Measurements from ENCODE around the gene MAP10.

The MAP10 gene

DNA sequence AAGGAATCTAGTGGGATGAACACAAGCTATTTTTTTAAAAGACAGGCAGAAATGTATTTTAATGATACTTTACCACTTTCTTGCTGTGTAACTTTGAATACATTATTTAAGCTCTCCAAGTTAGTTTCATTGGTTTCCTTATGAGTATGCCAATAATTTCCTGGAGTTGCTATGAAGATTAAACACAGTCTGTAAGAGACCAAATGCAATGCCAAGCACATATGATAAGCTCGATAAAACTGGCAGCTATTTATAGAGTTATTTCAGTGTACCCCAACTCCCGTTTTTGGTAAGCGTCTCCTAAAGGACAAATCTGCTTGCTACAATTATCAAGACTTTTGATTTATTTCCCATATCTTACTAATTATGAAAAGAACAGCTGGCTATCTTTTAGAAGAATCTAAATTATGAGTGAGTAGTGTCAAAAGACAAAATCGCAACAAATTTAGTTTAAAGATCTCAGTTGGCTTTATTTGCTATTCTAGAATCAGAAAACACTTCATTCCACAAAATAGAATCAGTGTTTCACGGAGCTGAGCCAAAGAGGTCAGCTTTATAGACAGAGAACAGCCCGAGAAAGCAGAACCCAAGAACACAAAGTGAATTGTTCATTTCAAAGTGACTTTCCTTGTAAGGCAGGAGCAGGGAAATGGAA, 7.2 kb upstream of the MAP10 start:
- DNase-seq (ENCODE audit: low read depth) = no peak

- no peak for DNase-seq (ENCODE audit: low read depth)
Measured at GRCh38 chr1:232798920-232799319, 6.3 kb upstream of the MAP10 start.

DNA sequence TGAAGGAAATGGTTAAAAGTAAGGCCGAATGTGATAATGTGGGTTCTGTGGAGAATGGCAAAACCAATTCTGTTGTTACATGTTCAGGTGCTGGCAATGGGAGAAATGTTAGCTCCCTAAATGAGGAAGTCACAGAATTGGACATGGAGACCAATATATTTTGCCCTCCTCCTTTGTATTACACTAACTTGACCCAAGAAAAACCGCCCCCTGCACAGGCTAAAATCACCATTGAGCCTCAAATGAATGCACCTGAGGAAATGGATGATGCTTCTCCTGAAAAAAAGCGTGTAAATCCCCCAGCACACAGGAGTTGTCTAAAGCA, 932 bp downstream of the MAP10 start:
- no peak for DNase-seq (ENCODE audit: low read depth)

DNA sequence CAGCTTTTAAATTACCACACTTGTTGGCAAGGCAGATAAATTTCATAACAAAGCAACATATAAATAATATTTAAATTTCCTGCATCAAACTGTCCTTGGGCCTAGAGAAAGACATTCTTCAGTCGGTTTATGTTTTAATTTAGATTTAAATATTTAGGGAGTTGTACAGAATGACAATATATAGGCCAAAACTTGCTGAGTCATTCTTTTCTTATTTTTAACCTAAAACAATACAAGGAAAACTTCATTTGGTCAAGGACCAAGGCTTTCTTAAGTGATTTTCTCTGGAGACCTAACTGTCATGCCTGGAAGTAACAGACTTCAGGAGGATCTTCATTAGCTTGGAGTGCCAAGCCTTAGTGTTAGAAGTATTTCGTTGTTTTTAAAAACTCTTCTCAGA, 5.6 kb downstream of the MAP10 start:
- DNase-seq (ENCODE audit: low read depth) = no peak

DNA sequence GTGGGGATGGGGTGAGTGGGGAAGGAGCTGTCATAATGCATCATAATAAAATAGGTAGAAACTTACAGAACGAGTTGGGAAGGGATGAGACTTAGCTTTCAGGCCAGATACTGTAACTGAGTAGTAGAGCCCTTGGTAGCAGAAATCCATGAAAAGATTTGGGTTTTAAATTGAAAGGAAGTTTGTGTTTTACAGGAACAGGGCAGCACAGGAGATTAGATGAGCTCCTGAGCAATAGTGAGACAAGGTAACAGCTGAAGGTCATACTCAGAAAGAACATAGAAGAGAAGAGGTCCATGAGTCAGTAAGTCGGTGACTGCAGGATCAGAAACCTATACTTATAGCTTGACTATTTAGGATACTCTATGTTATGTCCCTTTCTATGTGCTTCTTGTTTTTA, 7.3 kb downstream of the MAP10 start:
- DNase-seq (ENCODE audit: low read depth) = no peak

DNA sequence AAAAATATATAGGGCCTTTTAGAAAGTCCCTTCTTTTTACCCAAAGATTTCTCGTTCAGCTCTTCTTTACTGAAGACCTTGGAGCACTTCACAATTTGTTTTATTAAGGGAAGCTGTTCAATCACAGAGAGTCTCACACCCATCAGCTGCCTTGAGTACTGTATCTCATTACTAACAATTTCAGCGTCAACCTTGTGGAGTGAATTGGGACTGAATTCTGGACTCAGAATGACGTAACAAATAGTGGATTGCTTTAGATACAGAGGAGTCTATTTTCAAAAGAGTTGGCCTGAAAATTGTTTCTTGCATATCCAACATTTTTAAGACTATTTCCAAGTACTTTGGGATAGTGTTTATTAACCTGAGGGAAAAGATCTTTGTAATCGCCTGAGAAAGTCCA, 7.9 kb downstream of the MAP10 start:
- no peak for DNase-seq (ENCODE audit: low read depth)

GRCh38 chr1:232813760-232814159, 8.5 kb downstream of the MAP10 start:
- DNase-seq (ENCODE audit: low read depth) = no peak

DNA sequence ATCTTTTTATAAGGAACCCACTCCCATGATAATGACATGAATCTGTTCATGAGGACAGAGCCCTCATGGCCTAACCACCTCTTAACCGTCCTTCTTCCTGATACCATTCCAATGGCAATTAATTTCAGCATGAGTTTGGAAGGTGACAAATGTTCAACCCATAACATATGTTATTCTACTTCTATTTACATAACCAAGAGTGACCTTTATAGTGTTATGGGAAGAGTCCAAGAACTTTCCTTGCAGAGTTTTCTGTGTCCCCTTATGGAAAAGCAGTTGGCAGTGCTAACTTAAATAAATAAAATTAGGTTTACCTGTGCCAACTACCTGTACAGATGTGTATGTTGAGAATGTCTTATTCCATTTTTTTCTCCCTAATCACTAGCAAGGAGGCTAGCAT, 11.1 kb downstream of the MAP10 start:
- no peak for DNase-seq (ENCODE audit: low read depth)

DNA sequence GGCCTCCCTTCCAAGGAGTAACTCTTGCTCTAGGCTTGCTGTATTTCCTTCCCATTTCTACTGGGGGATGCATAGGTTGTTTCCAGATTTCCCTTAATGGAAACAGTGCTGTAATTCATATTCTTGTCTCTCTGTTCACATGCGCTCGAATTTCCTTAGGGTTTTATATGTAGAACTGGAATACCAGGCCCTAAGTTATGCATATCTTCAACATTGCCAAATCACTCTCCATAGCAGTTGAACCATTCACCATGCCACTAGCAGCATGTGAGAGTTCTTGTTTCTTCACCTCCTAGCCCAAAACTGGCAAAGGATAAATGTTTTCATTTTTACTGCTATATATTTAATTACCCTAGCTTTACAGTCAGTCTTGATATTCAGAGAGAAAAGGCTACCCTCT, 12.8 kb downstream of the MAP10 start:
- DNase-seq (ENCODE audit: low read depth) = no peak

DNA sequence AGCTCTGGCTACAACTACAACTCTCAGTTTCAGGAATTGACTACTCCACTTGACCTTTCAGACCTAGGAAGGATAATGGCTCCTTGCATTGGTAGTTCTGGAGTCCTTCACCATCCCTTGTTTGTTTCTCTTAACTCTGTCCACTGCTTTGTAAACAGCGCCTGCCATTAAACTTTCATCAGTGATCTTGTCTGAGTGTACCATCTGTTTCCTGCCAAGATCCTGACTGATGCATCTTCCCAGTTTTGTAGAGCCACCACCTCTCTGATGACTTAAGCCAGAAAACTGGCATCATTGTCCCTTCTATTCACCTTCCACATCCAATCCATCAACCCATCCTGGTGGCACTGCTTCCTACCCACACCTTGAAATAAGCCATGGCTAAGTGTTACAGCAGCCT, 15.2 kb downstream of the MAP10 start:
- no peak for DNase-seq (ENCODE audit: low read depth)

GRCh38 chr1:232822530-232822929, 17.3 kb downstream of the MAP10 start:
- no peak for DNase-seq (ENCODE audit: low read depth)

DNA sequence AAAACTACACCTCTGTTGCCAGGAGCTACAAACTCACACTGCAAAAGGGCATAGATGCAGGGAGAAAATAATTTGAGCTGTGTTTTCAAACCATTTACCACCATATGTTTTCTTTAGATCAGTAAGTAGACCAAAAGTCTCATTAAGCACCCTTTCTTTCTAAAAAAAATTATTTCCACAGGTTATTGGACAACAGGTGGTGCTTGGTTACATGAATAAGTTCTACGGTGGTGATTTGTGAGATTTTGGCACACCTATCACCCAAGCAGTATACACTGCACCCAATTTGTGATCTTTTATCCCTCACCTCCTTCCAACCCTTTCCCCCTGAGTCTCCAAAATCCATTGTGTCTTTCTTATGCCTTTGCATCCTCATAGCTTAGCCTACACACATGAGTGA, 21.1 kb downstream of the MAP10 start:
- DNase-seq (ENCODE audit: low read depth) = no peak

GRCh38 chr1:232830661-232831060, 25.4 kb downstream of the MAP10 start:
- DNase-seq (ENCODE audit: low read depth) = no peak

GRCh38 chr1:232831895-232832294, 26.7 kb downstream of the MAP10 start:
- no peak for DNase-seq (ENCODE audit: low read depth)

DNA sequence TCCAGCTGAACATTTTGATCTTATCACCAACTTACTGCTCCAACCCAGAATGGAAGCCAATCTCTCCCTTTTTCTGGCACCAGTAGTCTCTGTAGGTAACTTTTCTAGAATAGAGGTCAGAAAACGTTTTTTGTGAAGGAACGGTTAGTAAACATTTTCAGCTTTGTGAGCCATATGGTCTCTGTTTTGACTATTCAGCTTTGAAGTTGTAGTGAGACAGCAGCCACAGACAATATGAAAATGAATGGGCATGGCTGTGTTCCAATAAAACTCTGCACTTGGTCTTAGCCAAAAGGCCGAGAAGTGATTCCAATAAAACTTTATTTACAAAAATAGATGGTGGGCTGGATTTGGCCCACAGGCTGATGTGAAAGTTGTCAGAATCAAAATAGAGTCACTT, 28.9 kb downstream of the MAP10 start:
- no peak for DNase-seq (ENCODE audit: low read depth)

DNA sequence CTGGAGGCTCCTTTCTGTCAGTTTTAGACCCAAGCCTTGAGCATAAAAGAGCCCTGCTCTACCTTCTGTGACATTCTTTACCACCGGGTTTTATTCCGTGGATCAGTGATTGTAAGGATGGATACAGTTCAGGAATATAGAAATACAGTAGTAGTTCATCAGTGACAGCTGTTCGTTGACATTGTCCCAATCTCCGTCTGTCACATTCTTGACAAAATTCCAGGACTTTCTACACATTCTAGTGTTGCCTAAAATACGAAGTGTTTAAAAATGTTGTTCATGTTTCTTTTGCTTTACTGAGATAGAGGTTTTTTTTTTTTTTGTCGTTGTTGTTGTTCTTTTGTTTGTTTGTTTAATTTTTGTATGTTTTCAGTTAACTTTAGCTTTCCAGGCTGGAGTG, 29.9 kb downstream of the MAP10 start:
- DNase-seq (ENCODE audit: low read depth) = no peak

DNA sequence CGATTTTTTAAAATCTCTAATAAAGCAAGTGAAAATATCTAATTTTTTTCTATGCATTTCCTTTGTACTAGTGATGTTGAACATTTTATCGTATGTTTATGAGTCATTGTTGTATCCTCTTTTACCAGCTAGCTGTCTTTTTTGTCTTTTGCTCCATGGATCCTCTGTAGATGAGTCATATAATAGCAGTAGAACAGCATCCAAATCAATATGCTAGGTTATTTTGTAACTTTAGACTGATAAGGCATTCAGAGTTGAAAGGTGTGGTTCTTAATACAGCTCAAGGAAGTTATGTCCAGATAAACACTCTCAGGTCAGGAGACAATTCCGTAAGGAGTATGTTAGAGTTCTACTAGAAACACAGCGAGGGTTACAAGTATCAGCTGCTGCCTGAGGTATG, 31.9 kb downstream of the MAP10 start:
- DNase-seq (ENCODE audit: low read depth) = peak; percentile 40

DNA sequence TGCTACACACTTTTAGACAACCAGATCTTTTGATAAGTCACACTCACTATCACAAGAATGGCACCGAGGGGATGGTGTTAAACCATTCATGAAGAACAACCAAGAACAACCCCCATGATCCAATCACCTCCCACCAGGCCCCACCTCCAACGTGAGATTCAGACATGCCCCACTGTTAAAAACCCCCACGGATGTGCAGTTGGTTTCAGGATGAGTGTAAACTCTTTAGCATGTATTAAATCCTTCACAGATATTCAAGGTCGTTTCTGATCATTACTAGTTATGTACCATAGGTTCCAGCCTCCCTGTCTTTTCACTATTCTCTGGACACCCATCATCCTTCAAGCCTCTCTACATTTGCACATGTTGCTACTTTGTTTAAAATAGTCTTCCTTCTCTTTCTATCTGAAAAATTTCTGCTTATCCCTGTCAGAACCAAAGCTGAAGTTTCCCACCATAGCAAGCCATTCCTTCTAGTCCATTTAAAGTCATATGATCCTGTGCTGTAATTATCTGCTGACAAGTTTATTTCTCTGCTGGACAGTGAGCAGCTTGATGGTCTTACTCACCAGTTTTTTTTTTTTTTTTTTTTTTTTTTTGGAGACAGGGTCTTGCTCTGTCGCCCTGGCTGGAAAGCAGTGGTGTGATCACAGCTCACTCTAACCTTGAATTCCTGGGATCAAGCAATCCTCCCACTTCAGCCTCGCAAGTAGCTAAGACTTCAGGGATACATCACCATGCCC, 36.8 kb downstream of the MAP10 start:
- DNase-seq (ENCODE audit: low read depth) = no peak

DNA sequence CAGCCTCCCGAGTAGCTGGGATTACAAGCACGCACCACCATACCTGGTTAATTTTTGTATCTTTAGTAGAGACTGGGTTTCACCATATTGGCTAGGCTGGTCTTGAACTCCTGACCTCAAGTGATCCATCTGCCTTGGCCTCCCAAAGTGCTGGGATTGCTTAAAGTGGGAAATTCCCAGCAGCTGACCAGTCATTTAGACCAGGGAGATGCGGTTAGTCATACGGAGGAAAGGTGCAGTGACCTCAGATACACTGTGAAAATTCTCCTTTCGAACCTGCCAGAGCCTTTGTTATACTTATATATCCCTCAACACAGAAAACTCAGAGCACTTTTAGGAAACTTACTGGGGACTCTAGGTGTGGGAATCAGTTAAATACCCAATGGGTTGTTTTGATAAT, 39.6 kb downstream of the MAP10 start:
- DNase-seq (ENCODE audit: low read depth) = peak; percentile 49

DNA sequence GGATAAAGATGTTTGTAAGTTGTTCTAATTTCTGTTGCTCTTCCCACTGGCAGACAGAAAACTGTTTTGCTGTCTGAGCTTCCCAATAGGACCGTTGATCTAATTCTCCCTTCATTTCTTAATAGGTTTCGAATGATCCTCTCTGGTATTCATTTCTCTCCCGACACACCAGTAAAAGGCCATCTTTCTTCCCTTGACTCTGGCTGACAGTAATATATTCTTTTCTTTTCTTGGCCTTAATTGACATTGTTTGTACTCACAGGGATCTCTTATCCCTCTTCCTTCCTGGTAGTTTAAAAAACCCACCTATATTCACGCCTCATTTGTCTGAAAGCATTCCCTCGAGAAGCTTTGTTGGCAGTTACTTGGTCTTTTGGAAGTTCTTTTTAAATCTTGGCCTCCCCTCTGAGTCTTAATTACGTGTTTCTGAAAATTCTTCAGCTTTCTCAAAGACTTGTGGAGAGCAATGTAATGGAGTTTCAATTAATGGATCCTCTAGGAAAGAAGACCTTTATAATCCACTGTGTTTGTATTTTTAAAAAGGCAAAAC, 40.3 kb downstream of the MAP10 start:
- no peak for DNase-seq (ENCODE audit: low read depth)

GRCh38 chr1:232851532-232851931, 46.3 kb downstream of the MAP10 start:
- DNase-seq (ENCODE audit: low read depth) = no peak

GRCh38 chr1:232853994-232854797, 49.0 kb downstream of the MAP10 start:
- DNase-seq (ENCODE audit: low read depth) = peak; percentile 90

DNA sequence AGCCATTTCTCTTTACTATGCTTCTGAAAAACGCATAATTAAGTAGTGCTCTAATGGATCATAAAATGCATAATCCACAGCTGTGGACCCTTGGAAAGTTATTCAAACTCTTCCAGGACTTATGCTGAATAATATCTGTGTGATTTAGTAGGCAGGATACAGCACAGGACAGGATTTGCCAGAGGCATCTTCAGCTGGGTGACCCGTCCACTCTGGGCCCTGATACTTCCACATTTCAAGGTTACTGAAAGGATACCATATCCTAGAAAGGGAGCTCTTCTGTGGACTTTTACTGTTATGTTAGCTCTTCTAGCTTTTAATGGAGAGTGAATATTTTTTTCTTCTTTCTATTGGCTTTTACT, 49.6 kb downstream of the MAP10 start:
- DNase-seq (ENCODE audit: low read depth) = no peak

Data from HS-5 (cell line).